IMR-90 (cell line): ENCODE data around the gene GRAMD4.

ENCODE experiments used
- CTCF ChIP-seq: conservative IDR thresholded peaks from 2 replicates; pipeline ENCODE4 v1.5.1; 2012; ENCODE audit warnings: mild to moderate bottlenecking, low read depth, low read length, improper control_type of control experiment
- FOS ChIP-seq: fragments of 150-350 bp; IDR thresholded peaks from 2 replicates; pipeline ENCODE4 v1.6.1; 2016; ENCODE audit warnings: low read depth, low read length
- POLR2A ChIP-seq: IDR thresholded peaks from 2 replicates; pipeline ENCODE4 v1.6.1; 2012; ENCODE audit warnings: mild to moderate bottlenecking, low read depth, low read length

- TF ChIP-seq CTCF (no peak), POLR2A (no peak), FOS (no peak)
Observed at GRCh38 chr22:46652081-46652846, 32.1 kb downstream of the GRAMD4 start.
